IPS-18c (cell line): ENCODE data around the gene ADAMTS16.
"Not testable (repeated sequence)": the region's sequence is repeated elsewhere in the genome, so short reads cannot be mapped to it uniquely, and the experiment has no call there.

ENCODE experiments used
- H3K4me3 ChIP-seq: 2 replicates; pipeline ENCODE4 v1.7.0; 2013; ENCODE audit warnings: low read depth, mild to moderate bottlenecking, low read length, moderate library complexity; ENCODE audit not compliant: insufficient read depth
- H3K9me3 ChIP-seq: one replicate; pipeline ENCODE4 v1.6.1; 2013; ENCODE audit warnings: mild to moderate bottlenecking, low read length, moderate library complexity; ENCODE audit not compliant: control insufficient read depth, insufficient read depth

The ADAMTS16 gene

DNA sequence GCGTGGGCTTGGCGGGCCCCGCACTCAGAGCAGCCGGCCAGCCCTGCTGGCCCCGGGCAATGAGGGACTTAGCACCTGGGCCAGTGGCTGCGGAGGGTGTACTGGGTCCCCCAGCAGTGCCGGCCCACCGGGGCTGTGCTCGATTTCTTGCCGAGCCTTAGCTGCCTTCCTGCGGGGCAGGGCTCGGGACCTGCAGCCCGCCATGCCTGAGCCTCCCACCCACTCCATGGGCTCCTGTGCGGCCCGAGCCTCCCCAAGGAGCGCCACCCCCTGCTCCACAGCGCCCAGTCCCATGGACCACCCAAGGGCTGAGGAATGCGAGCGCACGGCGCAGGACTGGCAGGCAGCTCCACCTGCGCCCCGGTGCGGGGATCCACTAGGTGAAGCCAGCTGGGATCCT is 2.3 kb upstream of the ADAMTS16 start:
- not testable (repeated sequence) for H3K4me3 ChIP-seq, H3K9me3 ChIP-seq

DNA sequence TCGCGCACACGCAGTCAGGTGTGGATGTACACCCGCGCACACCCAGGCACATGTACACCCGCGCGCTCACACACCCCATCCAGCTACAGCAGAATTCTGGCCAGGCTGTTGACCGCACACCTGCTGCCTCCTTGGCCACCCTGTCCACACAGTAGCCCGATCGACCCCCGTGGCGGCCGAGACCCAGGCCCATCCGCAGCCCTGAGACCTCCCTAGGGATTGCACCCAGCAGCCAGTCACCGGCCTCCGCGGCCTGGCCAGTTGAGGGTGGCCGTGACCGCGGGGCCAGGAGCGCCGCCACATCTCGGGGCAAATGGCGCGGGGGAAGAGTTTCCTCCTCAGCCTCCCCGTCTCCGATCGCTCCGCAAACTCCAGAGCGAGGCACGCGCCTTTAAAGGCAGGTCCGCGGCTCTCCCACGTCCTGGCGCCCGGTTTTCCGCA is 774 bp upstream of the ADAMTS16 start:
- Histone ChIP-seq H3K9me3 (peaks cover 4% of the 10 kb centered on the region), H3K4me3 (peak overlapping the region; percentile 75)

DNA sequence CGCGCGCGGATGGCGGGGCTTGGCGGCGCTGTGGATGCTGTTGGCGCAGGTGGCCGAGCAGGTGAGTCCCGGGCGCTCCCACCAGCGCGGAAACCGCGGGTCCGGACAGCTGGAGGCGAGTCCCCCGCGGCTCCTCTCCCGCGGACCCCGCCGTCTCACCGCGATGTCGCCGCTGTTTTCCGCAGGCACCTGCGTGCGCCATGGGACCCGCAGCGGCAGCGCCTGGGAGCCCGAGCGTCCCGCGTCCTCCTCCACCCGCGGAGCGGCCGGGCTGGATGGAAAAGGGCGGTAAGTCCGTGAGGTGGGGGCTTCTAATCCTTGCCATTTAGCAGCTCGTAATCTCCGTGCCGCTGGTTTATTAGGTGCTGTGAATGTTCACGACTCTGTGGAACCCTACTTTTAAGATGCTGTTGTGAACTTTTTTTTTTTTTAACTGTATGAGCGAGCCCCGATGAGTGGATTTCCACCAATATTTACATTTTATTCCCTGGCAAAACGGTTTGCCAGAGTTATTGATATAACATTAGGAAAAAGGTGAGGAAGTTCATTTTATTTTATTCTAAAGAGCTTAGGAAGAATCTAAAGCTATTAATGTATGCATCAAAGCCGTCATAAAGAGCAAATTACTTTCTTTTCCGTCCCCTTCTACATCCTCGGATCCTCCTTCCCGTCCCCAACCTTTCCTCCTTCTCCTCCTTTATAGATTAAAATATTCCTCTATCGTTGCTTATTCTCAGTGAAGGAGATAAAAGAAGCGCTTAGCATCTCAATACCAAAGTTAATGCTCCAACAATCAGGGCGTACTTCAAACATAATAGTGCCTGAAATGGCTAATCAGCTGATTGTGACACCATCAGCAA is 579 bp downstream of the ADAMTS16 start:
- Histone ChIP-seq H3K4me3 (peak overlapping the region; percentile 75), H3K9me3 (peaks cover 4% of the 10 kb centered on the region)

DNA sequence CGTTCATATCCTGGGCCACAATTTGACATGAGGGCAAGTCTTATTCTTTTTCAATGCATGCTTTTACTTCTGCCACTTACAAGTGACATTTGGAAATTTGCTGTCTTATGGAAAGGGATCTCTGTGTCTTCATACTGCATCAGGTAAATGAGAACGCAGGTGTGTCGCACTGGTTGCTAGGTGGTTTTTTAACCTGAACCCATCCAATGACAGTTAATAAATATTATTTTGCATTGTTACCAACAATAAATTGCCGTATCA is 1.1 kb downstream of the ADAMTS16 start:
- H3K4me3 ChIP-seq: peak overlapping the region; percentile 75

DNA sequence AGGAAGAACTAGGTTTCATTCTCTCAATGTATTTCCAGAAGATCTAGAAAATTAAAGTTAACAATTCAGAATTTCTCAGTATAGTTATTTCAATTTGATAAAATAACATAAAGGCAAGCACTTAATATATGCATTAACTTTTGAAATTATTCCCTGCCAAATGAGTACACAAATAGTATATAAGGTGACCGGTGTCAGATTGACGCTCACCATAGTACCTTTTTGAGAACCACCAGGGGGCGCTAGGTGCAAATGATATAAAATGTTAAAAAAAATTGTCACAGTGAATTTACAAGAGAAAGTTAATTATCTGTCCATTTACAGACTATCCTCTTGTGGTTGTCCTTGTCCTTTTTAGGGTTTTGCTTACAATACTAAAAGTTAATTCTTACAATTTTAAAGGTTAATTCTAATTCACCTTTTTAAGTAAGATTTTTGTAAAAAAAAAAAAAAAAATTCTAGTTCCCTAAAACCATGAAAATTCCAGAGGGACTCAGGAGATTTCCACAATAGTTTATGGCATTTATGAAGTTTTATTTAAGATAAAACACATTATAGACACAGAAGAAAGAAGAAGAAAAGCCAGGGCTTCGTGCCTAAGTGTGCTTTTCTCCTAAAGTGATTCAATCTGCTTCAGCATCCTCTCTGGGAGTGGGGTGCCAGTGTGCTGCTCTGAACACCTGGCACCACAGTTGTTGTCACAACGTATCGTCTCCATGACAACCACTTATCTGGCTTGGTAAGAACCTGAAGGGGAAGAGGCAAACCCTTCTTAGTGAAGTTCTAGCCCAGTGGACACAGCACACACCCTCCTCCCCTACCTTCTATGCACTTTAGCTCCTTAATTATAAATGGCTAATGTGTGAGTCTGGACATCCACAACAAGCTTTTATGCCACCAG is 1.7 kb downstream of the ADAMTS16 start:
- H3K9me3 ChIP-seq: peaks cover 4% of the 10 kb centered on the region
- H3K4me3 ChIP-seq: no peak overlapping the region; the same call in 1 of the 2 replicates

More for the DNA sequence above, 1.1 kb downstream of the ADAMTS16 start:
- H3K9me3 ChIP-seq: peaks cover 4% of the 10 kb centered on the region

DNA sequence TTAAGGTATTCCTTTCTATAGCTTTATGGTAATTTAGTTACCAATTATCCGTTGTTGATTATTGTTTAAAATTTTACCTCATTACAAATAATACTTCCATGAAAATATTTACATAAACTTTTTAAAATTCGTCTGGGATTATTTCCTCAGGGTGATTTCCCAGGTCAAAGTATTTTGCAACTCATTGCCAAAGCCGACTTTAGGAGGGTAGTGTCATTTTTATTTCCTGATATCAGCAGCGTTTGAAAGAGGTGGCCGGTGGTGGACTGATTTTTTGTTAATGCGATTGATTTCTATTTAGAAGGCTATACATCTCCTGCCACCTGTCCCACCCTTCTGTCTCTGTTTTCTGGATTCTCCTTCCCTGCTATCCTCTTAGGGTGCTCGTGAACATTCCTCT is 4.3 kb downstream of the ADAMTS16 start:
- no peaks in the 10 kb centered on the region for H3K9me3 ChIP-seq
- H3K4me3 ChIP-seq: no peak overlapping the region

DNA sequence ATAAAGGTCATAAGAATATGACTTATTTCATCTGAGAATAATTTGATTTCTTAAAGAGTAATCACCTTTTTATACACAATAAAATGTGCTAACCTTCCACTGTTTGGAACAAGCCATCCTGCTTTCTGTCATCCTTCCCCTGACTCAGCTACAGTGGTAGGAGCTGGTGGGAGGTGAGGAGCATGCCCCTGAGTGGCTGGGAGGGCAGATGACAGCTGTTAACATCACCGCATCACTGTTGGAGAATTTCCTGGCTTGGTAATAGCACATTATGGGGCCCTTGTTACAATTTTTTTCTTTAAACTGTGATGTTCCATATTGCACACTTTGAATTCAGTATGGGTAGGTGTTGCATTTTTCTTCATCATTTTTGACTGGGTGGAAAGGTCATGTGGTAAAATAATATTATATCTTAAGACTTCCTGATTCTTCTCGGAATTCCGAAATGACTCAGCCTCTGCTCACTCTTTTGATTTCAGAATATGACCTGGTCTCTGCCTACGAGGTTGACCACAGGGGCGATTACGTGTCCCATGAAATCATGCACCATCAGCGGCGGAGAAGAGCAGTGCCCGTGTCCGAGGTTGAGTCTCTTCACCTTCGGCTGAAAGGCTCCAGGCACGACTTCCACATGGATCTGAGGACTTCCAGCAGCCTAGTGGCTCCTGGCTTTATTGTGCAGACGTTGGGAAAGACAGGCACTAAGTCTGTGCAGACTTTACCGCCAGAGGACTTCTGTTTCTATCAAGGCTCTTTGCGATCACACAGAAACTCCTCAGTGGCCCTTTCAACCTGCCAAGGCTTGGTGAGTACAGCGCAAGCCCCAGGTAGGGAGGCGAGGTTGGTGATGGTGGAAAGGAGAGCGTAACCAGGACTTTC is 5.8 kb downstream of the ADAMTS16 start:
- H3K4me3 ChIP-seq: no peak overlapping the region

DNA sequence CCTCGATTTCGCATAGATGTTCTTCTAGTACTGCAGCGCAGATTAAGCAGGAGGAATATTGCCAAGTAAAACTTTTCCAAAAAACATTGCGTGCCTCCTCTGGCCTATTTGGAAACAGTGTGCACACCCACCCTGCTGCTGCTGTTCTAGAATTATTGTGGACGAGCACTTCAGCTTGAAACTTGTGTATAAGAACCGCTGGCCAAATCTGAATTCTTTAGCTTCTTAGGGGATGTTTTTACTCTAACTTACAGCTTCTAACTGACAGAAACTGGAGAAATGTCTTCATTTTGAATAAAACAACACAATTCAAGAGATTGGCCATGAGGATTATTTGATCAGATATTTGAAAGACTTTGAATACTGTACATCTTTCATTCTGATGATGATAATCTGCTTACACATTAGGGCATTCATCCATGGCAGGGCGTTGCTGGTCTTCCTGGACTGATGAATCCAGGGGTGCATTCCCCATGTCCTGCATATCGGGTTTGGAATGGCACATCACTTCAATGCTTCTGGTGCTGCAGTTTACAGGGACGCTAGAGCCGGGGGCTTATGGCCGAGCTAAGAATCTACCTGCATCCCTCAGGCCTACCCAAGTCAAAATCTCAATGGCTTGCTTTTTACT is 6.5 kb downstream of the ADAMTS16 start:
- Histone ChIP-seq H3K4me3 (no peak overlapping the region), H3K9me3 (no peaks in the 10 kb centered on the region)

More for the DNA sequence above, 5.8 kb downstream of the ADAMTS16 start:
- no peaks in the 10 kb centered on the region for H3K9me3 ChIP-seq

DNA sequence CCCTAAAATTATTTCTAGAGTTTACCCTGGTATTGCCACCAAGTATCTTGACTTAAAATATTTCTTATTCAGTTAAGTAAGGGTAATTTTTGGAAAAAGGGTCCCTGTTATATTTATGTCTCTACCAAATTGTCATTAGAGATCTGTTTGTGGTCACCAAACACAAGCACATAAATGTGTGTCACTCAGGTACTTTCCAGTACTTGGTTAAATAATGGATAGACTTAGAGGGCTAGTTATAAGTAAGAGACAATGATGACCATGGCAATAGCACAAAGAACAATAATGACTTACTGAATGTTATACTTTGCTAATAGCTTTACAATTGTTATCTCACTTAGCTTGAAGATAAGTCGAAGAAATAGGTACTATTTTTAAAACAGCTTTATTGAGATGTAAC is 9.0 kb downstream of the ADAMTS16 start:
- H3K4me3 ChIP-seq: no peak overlapping the region
- no peaks in the 10 kb centered on the region for H3K9me3 ChIP-seq

DNA sequence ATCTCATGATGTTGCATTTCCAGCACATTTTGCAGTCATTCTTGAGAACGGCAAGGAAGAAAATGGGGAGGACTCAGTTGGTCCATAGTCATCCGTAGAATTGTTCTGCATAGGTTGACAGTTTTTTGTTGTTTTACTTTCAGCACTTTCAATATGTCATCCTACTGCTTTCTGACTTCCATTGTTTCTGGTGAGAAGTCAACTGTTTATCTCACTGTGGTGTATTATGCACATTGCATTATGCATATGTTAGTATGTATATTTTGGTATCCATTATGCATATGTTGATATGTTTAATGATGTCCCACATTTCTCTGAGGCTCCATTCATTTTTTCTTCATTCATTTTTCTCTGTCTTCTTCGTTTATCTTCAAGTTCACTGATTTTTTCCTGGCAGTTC is 10.5 kb downstream of the ADAMTS16 start:
- H3K4me3 ChIP-seq: no peak overlapping the region
- H3K9me3 ChIP-seq: no peaks in the 10 kb centered on the region

DNA sequence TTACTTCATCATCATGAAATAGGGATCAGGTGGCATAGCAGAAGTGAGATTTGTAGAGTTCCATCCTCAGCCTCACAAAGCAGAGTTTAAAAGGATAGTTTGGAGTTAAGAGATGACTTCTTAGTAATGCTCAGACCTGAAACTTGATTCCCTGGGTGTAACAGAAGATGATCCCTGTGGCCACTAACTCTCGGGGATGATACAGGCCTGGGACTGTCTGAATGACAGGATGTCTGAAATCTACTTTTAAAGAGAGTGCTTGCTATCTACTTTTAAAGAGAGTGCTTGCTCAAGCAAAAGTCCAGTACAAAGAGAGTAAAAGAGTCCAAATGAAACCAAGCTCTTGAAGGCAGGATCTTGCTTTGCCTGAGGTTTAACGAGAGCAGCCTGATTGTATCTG is 14.6 kb downstream of the ADAMTS16 start:
- H3K4me3 ChIP-seq: no peak overlapping the region
- no peaks in the 10 kb centered on the region for H3K9me3 ChIP-seq

DNA sequence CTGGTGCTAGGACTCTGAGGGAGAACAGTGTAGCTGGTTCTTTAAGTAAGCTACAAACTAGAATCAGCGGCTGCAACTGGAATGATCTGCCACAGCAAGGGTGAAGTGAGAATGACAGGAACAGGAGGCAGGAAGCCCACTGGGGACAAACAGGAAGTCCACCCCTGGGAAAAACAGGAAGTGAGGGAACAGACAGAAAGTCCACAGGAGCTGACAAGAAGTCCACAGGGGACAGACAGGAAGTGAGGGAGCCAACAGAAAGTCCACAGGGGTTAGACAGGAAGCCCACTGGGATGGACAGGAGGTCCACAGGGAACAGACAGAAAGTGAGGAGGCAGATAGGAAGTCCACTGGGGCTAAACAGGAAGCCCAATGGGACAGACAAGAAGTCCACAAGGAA is 15.5 kb downstream of the ADAMTS16 start:
- Histone ChIP-seq H3K9me3 (no peaks in the 10 kb centered on the region), H3K4me3 (no peak overlapping the region)

DNA sequence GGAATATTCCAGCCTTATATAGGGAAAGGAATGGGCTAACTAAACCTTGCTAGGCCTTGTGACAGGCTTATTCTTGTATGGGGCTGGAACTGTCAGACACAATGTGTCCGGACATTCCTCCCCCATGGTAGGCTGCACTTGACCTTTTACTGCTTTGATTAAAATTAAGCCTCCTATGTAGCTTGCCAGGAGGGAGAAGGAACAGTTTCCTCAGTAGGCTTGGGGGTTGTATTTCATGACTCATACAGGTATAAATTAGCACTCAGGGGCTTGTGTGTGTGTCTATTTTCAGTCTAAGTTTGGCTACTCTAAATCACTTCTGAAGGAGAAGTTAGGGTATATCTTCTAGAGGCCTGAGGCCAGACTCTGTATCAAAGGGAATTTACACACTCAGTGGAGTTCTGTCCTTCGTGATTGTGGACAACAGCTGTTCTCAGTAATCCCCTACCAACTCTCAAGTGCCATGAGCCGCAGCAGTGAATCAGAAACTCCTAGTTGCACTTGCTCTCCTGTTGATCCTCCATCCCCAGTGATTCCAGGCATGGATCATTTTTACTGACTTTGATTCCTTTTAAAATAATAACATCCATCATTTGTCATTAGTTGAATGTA is 16.4 kb downstream of the ADAMTS16 start:
- Histone ChIP-seq H3K9me3 (no peaks in the 10 kb centered on the region), H3K4me3 (no peak overlapping the region)

DNA sequence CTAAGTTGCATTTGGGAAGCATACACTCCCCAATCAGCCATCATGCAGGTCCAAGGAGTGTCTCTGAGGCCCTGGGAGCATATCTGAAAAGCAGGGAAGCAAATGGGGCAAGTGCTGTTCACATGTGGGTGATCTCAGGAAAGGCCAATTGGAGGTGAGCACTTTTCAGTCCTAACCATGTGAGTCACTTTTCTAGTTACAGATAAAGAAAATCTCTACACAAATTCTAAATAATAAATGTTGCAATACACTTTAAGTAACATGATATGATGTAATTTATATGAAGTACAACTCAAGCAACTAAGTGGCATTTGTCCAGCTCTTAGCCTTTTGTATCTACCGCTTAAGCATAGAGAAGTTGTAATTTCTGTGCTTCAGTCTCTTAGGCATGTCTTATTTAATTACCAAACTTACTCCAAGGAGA is 18.4 kb downstream of the ADAMTS16 start:
- Histone ChIP-seq H3K9me3 (no peaks in the 10 kb centered on the region), H3K4me3 (no peak overlapping the region)

DNA sequence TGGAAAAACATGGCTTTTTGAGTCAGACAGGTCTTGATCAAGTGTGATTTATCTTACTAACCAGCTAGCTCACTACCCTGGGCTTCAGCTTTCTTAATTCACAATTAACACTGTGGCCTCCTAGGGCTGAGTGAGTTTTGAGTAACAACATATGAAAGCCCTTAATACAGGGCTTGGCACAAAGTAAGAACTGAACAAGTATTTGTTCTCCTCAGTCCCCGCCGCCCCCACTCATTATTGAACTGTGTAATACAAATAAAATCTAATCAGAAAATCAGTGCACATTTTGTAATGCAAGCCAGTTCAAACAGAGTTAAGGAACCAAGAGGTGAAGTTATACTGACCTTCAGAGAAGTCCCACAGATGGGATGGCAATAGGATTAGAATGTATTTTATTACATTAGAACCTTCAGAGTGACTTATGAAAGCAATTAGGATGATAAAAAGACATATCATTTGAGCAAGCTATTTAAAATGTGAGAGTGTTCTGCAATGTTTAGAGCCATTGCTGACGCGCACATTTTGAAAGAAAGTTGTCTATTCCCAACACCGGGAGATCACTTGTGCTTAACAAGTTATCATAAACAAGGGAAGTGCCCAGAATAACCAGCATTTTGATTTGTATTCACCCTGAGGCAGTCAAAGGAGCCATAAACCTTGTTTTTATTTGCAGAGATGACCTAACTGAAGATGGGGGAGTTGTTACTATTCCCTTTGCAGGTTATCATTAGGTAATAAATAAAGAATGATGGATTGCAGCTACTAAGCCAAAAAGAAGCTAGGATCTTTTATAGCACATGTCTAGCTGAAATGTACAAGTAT is 19.4 kb downstream of the ADAMTS16 start:
- Histone ChIP-seq H3K9me3 (no peaks in the 10 kb centered on the region), H3K4me3 (no peak overlapping the region)

DNA sequence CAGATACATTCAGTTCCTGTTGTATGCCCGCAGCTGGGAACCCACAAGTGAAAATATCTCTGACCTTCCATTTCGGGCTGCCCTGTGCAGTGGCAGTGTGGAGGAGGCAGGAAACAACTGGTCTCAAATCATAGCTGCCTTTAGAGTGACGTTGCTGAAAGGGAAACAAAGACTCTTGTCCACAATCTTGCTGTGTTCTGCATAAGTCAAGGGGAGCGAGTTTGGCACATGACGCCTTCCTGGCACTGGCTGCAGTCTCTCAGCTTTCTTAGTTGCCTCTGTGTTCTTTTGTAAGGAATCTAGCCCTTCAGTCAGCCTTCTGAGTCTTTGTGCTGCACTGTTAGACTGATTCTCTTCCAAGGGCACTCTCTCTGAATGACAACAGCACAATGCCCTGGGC is 24.0 kb downstream of the ADAMTS16 start:
- no peaks in the 10 kb centered on the region for H3K9me3 ChIP-seq

More for the DNA sequence above, 24.0 kb downstream of the ADAMTS16 start:
- no peak overlapping the region for H3K4me3 ChIP-seq
